Limb (tissue), 2 donors: ENCODE results near the gene MAT1A.
"Not testable (repeated sequence)": the region's sequence is repeated elsewhere in the genome, so short reads cannot be mapped to it uniquely, and the experiment has no call there.

Experiments used
- DNase-seq, 2 donors: peaks; one replicate each; pipeline ENCODE4 v3.0.0-alpha.2; 2016; ENCODE audit errors: extremely low spot score in 2 of 2

Gene MAT1A

GRCh38 chr10:80233871-80234270, 55.6 kb downstream of the MAT1A start:
- DNase-seq = not testable (repeated sequence)

GRCh38 chr10:80226723-80227122, 62.7 kb downstream of the MAT1A start:
- DNase-seq = not testable (repeated sequence)

DNA sequence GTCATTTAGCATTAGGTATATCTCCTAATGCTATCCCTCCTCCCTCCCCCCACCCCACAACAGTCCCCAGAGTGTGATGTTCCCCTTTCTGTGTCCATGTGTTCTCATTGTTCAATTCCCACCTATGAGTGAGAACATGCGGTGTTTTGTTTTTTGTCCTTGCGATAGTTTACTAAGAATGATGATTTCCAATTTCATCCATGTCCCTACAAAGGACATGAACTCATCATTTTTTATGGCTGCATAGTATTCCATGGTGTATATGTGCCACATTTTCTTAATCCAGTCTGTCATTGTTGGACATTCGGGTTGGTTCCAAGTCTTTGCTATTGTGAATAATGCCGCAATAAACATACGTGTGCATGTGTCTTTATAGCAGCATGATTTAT, 66.4 kb downstream of the MAT1A start:
- not testable (repeated sequence) for DNase-seq
